ENCODE measurements around the gene MGAT4C.
"Not testable (repeated sequence)": the region's sequence is repeated elsewhere in the genome, so short reads cannot be mapped to it uniquely, and the experiment has no call there.

Gene MGAT4C

DNA sequence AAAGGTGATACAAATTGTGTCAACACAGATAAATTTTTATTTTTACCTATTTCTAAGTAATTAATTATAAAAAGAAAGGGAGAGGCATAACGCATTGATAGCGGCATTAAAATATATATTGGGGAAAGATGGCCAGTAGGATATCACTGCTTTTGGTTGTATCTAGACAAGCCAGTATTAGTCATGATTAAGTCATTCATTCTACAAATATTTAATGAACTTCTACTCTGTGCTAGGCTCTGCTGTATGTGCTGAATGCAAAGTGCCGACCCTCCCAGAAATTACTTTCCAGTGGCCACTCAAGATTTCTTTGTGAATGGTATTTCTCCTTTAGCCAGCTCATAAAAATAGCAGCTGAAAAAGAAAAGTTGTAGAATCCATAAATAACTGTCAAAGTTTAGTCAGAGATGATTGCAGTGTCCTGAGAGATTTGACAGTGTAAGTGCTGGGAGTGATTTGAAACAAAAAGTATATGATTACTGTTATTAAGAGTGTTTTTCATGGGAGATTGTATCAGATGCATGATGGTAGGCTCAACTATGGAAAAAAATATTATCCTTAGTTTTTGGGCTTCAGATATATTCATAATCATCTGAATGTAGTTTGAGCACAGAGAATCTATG is 133.2 kb downstream of the MGAT4C start:
- DNase-seq = no peak

DNA sequence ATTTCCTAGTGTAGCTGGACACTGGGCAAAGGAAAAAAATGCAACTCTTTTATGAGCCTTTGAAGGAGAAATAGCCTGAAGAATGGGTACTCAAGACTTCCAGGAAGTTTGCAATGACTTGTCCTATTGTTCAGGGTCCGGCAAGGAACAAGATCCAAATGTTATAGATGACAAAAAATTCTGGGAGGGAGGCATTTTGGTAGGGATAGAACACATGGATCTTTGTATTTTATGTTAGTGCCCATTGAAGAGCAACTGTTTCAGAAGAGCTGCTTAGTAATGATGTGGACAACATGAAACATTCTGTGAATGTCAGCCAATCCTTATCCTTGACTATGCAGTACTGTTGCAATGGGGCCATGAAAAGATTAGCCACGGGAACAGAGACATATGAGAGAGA is 138.0 kb downstream of the MGAT4C start:
- no peak for DNase-seq

DNA sequence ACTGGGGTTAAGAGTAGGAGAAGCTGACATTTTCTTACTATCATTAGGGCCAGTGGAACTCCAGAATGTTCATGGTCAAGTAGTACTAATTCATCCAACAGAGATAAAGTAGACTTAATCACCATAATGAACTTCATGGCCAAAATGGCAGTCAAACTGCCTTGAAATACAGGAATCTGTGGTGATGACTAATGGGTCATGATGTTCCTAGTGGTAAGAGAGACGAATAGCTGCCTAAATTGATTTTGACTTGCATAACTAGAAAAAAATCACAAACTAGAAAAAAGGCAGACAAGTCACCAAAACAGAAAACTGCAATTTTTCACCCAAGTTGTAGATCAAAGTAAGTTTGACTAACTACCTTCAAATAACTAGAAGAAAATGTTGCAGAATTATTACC is 138.5 kb downstream of the MGAT4C start:
- DNase-seq = no peak

DNA sequence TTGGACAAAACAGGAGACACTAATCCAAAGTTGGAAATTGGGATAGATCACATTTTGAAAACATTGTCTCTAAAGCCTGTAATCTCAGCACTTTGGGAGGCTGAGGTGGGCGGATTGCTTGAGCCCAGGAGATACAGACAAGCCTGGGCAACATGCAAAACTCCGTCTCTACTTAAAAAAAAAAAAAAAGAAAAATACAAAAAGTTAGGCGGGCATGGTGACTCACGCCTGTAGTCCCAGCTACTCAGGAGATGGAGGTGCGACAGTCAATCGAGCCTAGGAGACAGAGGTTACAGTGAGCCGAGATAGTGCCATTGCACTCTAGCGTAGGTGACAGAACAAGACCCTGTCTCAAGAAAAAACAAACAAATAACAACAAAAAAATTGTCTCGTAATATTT is 152.1 kb downstream of the MGAT4C start:
- DNase-seq = no peak

DNA sequence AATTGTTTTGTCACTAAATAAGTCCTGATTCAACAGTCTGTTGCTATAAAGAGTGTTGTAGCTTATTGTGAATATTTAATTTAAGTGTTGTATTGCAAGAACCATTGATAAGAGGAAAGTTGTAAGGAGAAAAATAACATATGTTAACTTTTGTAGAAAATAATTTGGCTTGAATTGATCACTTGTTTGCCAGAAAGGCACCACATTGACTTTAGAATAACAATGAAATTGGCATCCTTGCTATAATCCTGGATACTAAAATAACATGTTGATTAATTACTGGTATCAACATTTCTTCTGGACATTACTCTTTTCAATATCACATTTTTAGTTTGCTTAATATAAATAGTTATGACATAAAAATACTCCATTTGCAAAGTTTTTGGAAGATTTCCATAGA is 159.0 kb downstream of the MGAT4C start:
- peak; percentile 42 for DNase-seq

DNA sequence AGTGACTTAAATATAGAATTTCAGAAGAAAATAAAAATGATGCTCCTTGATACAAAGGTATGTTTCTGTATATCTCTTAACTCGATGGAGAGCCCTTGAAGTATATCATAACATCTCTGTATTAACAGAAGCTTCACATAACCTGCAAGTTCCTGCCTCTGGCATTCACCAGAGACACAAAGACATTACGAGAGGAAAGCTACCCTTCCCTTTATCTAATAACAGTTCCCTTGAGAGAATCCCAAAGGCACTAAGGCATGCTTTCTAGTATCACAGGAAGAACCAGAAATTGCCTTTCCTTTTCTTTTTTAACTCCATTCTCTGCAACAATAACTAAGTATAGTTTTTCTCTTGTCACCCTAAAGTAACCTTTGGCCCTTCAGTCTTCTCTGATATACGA is 164.5 kb downstream of the MGAT4C start:
- no peak for DNase-seq

DNA sequence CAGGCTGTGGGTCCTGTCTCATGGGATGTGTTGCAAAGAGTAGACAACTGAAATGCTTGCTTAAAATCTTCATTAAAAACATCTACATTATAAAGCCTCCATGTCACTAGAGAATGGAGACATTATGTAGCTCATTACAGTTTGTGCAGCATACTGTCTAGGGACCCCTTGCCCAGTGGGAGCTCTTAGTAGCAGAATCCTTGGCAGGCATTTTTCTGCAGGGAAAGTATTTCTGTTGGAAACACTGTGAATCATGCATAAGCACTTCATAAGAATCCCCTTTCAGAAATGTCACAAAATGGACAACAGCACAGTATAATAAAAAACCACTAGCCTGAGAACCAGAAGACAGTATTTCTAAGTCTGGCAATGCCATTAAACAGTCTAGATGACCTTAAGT is 174.3 kb downstream of the MGAT4C start:
- no peak for DNase-seq

DNA sequence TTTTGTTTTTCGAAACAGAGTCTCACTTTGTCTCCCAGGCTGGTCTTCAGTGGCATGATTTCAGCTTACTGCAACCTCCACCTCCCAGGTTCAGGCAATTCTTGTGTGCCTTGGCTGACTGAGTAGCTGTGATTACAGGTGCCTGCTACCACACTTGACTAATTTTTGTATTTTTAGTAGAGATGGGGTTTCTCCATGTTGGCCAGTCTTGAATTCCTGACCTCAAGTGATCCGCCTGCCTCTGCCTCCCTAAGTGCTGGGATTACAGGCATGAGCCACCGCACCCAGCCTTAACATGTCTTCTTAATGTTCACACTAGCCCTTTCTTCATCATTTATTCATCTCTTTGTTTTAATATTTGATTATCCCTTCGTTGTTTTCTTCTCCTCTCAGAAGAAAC is 197.1 kb downstream of the MGAT4C start:
- not testable (repeated sequence) for DNase-seq

DNA sequence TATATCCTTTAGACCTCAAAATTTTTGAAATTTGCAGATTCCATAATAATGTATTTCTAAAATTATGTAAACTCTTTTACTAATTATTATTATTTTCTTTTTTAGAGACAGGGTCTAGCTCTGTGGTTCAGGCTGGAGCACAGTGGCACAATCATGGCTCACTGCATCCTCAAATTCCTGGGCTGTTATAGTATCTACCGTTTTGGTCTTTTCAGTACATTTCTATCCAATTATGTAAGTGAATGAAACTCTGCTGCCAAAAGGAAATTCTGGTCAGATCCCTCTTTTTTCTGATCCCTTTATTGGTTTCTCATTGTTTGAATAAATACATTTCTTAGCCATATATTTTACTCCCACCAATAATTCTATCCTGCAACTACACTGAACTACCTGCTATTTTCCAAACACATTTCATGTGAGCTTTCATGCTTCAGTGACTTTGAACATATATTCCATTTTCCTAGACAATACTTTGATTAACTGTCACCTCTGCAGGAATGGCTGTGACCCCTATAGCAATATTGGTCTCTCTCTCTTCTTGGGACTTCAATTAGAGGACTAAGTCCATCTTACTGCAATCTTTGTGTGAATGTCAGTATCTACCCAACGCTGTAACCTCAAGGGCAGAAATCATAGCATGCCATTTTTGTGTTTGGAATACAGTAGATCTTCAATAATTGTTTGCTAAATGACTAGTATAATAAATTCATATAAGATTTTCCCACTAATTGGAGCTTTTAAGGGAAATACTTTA is 198.9 kb downstream of the MGAT4C start:
- no peak for DNase-seq

DNA sequence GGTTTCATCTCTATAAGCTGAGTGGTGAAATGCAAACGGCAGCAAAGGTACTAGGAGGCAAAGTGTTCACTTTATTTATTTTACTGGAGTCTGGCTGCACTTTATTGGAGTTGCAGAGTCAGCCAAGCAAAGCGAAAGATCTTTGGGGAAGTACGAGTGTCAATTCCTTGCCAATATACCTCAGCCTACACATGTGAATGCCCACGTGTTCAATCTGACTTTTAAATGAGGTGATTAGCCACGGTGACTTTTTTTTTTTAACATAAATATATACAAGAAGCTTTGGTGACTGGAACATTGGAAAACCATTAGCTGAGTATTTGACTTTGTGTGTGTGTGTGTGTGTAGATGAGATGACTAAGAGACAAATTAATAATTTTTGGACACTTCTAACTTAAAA is 203.3 kb downstream of the MGAT4C start:
- no peak for DNase-seq

DNA sequence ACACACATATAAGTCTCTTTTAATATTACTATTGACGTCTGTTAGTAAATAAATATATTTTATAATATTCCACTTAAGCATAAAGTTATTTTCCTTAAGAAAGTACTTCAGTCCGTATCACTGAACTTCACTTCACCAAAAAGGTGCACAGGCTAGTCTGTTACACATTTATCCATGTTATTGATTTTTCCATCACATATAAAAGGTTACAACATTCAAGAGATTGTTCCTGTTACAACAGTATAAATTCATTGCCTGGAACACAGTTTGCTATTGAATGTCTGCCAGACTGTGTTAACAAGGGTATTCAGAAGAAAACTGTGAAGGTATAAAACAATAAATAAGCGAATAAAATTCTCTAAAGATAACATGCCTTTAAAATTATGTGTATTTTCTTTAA is 206.2 kb downstream of the MGAT4C start:
- no peak for DNase-seq

DNA sequence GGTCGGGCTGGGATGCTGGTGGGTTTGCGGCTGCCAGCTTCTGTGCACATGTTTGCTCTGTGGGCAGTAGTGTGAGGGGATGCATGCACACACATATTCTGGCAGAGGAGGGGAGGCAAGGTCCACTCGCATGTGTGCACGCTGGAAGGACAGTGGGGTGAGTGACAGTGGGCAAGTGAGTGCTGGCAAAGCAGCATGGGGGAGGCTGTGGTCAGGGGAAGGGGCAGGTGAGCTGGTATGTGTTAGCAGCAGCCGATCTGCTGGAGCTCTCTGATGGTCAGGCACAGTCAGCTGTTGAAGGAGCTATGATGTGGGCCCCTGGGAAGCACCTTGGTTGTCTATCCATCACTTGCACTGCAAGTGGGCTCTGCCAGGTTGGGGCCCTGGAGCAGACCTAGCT is 211.8 kb downstream of the MGAT4C start:
- no peak for DNase-seq

DNA sequence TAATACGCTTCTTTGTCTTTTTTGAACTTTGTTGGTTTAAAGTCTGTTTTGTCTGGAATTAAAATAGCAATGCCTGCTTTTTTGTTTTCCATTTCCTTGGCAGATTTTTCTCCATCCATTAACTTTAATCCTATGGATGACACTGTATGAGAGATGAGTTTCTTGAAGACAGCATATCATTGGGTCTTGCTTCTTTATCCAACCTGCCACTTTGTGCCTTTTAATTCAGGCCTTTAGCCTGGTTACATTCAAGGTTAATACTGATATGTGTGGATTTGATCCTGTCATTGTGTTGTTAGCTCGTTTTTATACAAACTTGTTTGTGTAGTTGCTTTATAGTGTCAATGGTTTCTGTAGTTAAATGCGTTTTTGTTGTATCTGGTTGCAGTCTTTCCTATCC is 214.1 kb downstream of the MGAT4C start:
- DNase-seq = no peak

DNA sequence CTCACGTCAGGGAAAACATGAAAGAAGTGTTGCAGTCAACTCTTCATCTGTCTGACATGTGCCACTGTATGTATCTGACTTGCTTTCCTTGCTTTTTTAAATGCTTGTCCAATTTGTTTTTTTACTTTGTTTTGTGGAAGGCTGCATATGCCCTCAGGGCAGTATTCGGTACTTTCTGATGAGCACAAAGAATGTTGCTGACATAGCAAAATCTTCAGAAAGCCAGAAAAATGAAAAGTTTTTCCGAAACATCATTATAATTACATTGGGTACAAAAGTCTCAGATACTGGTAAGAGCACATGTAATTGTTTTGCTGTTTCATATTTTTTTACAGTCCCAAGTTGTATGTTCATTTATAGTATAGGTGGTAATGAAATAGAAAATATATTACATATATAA is 237.8 kb downstream of the MGAT4C start:
- no peak for DNase-seq

DNA sequence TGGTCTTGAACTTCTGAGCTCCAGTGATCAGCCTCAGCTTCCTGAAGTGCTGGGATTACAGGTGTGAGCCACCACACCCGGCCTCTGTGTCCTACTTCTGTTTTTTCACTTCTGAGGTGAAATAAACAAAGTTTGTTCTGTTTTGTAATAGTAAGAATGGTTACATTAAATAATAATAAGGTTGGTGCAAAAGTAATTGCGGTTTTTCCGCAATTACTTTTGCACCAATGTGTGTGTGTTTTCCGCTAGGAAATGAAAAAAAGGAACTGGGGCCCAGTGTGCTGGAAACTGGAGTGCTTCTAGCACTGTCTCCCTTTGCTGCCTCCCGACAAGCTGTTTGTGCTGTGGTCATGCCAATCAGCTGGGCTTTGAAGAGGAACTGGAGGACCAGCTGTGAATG is 241.2 kb downstream of the MGAT4C start:
- no peak for DNase-seq

DNA sequence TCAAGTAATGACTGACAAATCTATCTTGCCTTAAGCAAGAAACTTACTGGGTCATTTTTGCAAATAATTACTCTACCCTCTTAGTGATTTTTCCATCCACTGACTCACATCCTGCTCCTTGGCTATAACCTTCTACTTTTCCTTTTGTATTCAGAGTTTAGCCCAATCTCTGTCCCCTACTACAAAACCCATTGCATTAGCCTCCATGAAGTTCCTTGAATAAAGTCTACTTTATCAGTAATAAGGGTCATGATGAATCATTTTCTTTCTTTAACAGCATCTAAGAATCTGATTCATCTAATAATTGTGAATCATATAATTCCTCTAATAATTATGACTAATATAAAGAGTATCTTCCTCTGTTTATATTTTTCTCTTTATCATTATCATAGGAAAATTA is 249.5 kb downstream of the MGAT4C start:
- no peak for DNase-seq

DNA sequence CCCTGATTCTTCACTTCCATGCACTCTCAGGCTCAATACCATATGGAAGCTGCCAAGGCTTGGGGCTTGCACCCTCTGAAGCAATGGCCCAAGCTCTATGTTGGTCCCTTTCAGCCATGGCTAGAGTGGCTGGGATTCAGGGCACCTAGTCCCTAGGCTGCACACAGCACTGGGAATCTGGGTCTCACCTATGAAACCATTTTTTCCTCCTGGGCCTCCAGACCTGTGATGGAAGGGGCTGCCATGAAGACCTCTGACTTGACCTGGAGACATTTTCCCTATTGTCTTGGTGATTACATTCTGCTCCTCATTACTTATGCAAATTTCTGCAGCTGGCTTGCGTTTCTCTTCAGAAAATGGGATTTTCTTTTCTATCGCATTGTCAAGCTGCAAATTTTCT is 258.1 kb downstream of the MGAT4C start:
- DNase-seq = no peak

DNA sequence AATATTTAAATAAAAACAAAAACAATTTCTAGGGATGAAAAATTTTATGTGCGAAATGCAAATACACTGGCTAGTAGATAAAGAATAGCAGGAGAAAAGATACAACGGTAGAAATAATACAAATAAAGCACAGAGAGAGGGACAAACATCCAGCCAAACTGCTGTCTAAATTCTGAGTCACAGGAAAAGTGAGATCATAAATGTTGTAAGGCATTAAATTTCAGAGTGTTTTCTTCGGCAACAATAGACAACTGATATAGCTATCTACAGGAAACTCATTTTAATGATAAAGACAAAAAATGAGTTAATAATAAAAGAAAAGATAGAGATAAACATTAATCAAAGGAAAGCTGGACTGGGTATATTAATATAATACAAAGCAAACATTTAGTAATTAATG is 259.9 kb downstream of the MGAT4C start:
- DNase-seq = no peak

DNA sequence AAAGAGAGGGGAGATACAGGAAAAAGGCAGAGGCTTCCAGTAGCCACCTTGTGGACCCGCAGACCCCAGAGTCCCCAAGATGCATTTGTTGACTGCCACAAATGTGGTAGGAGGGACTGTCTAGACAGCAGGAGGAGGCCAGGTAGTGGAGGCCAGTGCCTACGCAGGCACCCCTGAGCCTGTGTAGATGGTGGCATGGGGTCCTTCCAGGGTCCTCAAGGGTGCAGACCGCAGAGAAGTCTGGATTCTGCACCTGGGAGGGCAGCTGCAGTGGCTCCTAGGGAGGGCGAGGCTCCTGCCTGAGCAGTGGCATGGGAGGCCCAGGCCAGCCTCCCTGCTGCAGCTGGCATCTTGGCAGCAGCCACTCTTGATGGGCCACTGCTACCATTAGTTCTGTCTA is 262.4 kb downstream of the MGAT4C start:
- DNase-seq = no peak

DNA sequence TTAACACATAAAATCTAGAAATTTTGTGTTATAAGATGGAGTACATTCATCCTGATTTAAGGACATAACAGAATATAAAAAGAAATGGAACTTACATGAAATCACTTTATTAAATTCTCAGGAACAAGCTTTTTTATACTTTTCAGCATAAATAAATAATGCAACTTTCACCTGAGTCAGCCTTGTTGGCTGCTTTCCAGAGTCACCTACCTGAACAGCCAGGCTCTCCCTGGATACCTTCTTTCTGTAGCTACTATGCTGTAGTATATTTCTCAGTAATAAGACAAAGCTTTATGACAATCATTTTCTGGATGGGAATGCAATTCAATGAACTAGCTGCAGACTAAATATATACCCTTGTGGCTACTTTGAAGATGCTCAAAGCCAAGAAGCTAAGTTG is 270.2 kb downstream of the MGAT4C start:
- no peak for DNase-seq

DNA sequence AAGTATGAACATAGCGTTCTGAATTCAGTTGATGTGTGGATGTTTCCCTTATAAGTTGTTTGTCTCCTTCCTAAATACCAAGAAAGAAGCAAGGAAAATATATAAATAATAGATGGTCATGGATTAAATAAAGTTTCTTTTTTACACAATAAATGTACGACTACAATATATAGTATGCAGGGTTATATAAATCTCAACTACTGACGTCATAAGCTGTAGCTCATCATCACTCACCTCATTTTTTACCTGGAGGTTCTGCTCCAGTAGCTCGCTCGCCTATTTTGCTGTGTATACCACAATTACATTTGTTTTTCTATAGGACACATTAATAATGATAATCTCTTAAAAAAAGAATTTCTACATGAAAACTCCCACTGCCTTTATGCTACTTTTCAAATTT is 272.6 kb downstream of the MGAT4C start:
- DNase-seq = no peak

DNA sequence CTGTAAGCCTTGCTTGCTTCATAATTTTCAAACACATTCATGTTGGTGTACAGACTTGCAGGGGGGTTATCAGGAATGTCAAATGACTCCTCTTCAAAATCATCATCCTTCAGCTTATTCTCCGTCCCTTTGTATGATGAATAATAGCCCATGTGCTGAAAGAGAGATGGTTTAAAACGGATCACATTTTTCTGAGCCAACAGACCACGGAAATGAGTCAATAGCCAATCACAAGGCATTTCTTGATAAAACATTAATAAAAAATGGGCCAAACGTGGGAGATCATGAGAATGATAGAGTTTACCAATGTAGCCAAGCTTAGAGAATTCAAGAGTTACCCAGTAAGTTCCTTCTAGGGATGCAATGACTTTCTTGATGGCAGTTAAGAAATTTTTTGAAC is 276.6 kb downstream of the MGAT4C start:
- DNase-seq = no peak

DNA sequence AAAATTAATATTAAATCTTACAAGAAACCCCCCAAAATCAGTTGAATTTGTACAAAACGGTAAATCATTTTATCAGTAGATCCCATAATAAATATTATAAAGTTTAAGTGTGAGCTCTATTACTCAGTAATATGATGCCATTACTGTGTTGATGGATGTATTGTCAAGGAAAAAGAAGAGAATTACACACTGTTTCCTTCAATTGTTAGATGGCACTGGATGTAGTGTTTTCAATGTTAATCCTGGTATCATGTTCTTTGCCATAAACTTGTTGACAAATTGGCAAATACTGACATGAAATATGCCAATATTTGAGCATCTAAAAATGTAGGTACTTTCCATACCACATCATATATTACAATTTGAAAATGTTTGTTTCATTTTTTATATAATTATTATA is 280.5 kb downstream of the MGAT4C start:
- no peak for DNase-seq

DNA sequence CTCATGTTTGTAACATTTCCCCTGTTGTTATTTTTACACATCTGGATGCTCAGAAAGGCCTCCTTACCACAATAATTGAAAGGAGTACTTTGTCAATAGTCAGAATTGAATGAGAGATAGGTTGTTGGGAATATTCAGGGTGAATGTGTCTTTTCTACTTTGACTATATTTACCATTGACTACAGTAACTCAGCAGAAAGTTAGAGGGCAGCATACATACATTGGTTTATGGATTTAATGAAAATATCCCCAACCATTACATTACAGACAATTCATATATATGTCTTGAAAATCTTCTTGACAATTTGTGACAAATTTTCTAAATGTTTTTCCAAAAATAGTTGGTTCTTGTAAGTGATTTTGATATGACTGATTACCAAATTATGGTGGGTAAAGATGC is 284.4 kb downstream of the MGAT4C start:
- DNase-seq = no peak

DNA sequence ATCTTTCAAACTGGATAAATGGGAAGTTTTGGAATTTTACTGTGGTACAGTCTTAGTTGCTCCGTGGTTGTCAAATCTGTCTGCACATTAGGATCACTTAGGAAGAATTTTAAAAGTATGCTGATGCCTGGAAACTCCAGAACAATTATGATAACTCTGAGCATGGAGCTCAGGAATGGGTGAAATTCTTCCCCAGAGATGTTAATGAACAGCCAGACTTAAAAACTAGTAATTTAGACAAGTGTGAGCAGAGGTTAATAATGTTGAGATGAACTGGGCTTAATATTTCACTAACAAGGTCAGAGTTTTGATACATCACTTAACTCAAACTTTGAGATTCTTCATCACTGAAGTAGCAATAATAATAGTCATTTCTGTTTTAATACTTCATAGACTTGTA is 287.6 kb downstream of the MGAT4C start:
- DNase-seq = no peak
